ENCODE data around the gene TRIM32.

GRCh38 chr9:116703634-116704033 is 16.5 kb downstream of the TRIM32 start:
- TF ChIP-seq POLR2A (IDR thresholded peaks at IDR 0.05) (no peak), CTCF (IDR thresholded peaks at IDR 0.05) (no peak)

All from upper lobe of left lung (tissue), 4 donors.